Heart right ventricle (tissue), 16 donors: ENCODE measurements around the gene RFX7. TPM values are rescaled to one million over a fixed set of nuclear protein-coding genes. Genes with fewer than 3 reads are reported as not detected.

Source experiments
- ATAC-seq, 8 donors: fragments of 200-7000 bp; cut with Tn5 transposase; one replicate each; pipeline ENCODE4 v1.9.1; 2020; ENCODE audit warnings: mild to moderate bottlenecking in 8 of 8, moderate library complexity in 8 of 8, moderate number of reproducible peaks in 1 of 8
- DNase-seq, 2 donors: peaks; one replicate each; pipeline ENCODE4 v3.0.0-alpha.2; 2020
- H3K27ac ChIP-seq, 10 donors: fragments of 200-600 bp; sonication (generic) in 2 of 10; one replicate each; pipeline versions ENCODE4 v1.5.0 to v1.8.0; 2020 to 2022; ENCODE audit warnings: mild to moderate bottlenecking in 3 of 10
- H3K27me3 ChIP-seq, 7 donors: fragments of 200-600 bp; one replicate each; pipeline ENCODE4 v1.8.0; 2021 to 2022; ENCODE audit warnings: mild to moderate bottlenecking in 2 of 7
- H3K36me3 ChIP-seq, 9 donors: fragments of 200-600 bp; sonication (generic) in 1 of 9; one replicate each; pipeline versions ENCODE4 v1.5.0 to v1.8.0; 2020 to 2022; ENCODE audit warnings: mild to moderate bottlenecking in 2 of 9
- H3K4me1 ChIP-seq, 9 donors: fragments of 200-600 bp; sonication (generic) in 1 of 9; one replicate each; pipeline versions ENCODE4 v1.5.0 to v1.8.0; 2020 to 2022; ENCODE audit warnings: mild to moderate bottlenecking in 4 of 9
- H3K4me3 ChIP-seq, 10 donors: fragments of 200-600 bp; sonication (generic) in 2 of 10; one replicate each; pipeline versions ENCODE4 v1.5.0 to v1.8.0; 2020 to 2022; ENCODE audit warnings: mild to moderate bottlenecking in 7 of 10, moderate library complexity in 2 of 10
- H3K9me3 ChIP-seq, 11 donors: fragments of 200-600 bp in 10 of 11; sonication (generic) in 2 of 11; one replicate each; pipeline versions ENCODE4 v1.5.0 to v1.8.0; 2013 to 2022; ENCODE audit warnings: mild to moderate bottlenecking in 2 of 11, control low read depth in 1 of 11, moderate library complexity in 1 of 11
- WGBS, 2 donors: extraction: QIAGEN DNeasy Blood & Tissue Kit; methylation state at CpG; one replicate each; pipeline ENCODE4 v1.1.7; 2013; ENCODE audit warnings: inconsistent platforms in 1 of 2; 5-methylcytosine and 5-hydroxymethylcytosine counted together
- intact Hi-C, 10 donors: fragments of 100-400 bp; cut with DNase I; formaldehyde crosslinking; loops; one replicate each; pipeline versions ENCODE4 v1.11.1 to v1.14.2; 2022
- polyA plus RNA-seq, 2 donors: library from polyadenylated mRNA; stranded (reverse); fragments of 200-250 nt; gene quantifications; one replicate each; pipeline ENCODE4 v1.2.3, GENCODE V29; 2013
- total RNA-seq, 10 donors: library from RNA; stranded (reverse); fragmentation: NEBNext Ultra II Directional in 3 of 10; extraction: Animal tissue kit (Norgen Biotek cat#: 25700) in 3 of 10; gene quantifications; one replicate each; pipeline versions ENCODE4 v1.2.1 to v1.2.4, GENCODE V29; 2021 to 2023
- TF ChIP-seq, protein P1 (sequence below), 9 donors: fragments of 200-600 bp; sonication (generic) in 2 of 9; IDR thresholded peaks; one replicate each; pipeline versions ENCODE4 v1.5.0 to v1.8.0; 2021 to 2022; ENCODE audit warnings: antibody characterized with exemption in 9 of 9, mild to moderate bottlenecking in 5 of 9, moderate library complexity in 1 of 9
- donor health status: Arrhythmogenic right ventricular cardiomyopathy.
- donor health status: ischemic (EF 13 %, LVEDD 7.1; RV severe dilation, severe dysfunction).
- donor health status: healthy with polysubstance abuse.
- donor health status: DM: no; HTN: yes; CAD: no.
- donor health status: DM: no; HTN: no; CAD: no.
- donor health status: ischemic (EF 25% LVEDD 6.9; RV normal size, moderate dysfunction).
- donor health status: ischemic (EF 25% LVEDD 5.7; RV mildly dilated, moderate dysfunction).
- donor health status: healthy.
- donor health status: DM: yes; HTN: yes; CAD: no.
- donor health status: Ischemic cardiomyopathy.
- donor health status: ischemic (EF 35%, LVEDD 5.7; RV mildly dilated, moderate dysfunction).
- donor health status: nonischemic (EF 11% LVEDD 7.7; RV severe dilation, severe dysfunction).
- donor health status: DM: yes; HTN: yes; CAD: no.
- donor health status: PGD.
- donor health status: ischemic (EF 29% LVEDD 5.4; RV normal size, mild dysfunction).
- donor health status: nonischemic (EF 23%, LVEDD 6.1; RV moderate dilation, normal function).

RFX7 gene
- total and polyA plus RNA-seq, 12 donors = 0.83 to 14.2 (median 8.1) TPM

DNA sequence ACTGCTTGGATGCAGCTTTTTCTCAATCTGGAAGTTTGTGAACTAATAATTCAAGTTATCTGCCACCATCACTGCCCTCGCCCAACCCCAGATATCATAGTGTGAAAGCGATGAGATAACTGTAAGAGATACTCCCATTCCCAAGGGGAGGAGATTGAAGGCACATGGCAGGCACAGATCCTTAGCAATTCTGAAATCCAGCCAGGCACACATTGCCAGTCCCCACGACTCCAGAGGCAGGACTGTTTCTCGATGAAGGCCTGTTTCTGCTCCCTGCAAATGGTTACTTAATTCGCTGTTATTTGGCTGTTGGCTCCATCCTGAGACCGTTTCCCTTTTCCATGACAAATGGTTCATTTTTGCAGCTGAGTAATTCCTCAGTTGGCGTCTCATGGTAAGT lies 187.1 kb downstream of the RFX7 start:
- WGBS, 2 donors = 72 to 77% methylated on average over 7 of the region's 7 CpGs
- peaks cover 0 to 7% (median 0%) of the 10 kb centered on the region in 9 donors for H3K4me1 ChIP-seq
- DNase-seq (no peak), ATAC-seq (no peak)
- no peaks in the 10 kb centered on the region for H3K27me3 ChIP-seq
- H3K4me3 ChIP-seq = no peak overlapping the region
- H3K27ac ChIP-seq = no peak overlapping the region
- TF ChIP-seq, protein P1, sequence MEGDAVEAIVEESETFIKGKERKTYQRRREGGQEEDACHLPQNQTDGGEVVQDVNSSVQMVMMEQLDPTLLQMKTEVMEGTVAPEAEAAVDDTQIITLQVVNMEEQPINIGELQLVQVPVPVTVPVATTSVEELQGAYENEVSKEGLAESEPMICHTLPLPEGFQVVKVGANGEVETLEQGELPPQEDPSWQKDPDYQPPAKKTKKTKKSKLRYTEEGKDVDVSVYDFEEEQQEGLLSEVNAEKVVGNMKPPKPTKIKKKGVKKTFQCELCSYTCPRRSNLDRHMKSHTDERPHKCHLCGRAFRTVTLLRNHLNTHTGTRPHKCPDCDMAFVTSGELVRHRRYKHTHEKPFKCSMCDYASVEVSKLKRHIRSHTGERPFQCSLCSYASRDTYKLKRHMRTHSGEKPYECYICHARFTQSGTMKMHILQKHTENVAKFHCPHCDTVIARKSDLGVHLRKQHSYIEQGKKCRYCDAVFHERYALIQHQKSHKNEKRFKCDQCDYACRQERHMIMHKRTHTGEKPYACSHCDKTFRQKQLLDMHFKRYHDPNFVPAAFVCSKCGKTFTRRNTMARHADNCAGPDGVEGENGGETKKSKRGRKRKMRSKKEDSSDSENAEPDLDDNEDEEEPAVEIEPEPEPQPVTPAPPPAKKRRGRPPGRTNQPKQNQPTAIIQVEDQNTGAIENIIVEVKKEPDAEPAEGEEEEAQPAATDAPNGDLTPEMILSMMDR (IDR thresholded peaks at IDR 0.05) = no peak
- intact Hi-C loops = loop anchor here in 1 of 10 donors (10.0 kb wide), 1 partner anchor 412 kb away; no protein-coding TSS in a partner anchor
- peaks cover 0 to 7% (median 0%) of the 10 kb centered on the region in 11 donors for H3K9me3 ChIP-seq
- H3K36me3 ChIP-seq = no peaks in the 10 kb centered on the region

DNA sequence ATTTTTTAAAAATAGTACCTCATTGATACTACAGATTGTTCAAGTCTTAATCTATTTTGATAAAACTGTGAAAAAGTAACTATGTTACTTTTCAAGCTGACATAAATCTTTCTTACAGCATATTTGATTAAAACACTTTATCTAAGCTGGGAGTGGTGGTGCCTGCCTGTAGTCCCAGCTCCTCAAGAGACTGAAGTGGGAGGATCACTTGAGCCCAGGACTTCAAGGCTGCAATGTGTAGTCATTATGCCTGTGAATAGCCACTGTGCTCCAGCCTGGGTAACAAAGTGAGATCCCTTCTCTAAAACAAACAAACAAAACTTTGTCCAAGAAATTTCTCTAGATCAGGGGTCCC lies 190.7 kb downstream of the RFX7 start:
- Histone ChIP-seq H3K27ac (no peak overlapping the region), H3K4me3 (no peak overlapping the region), H3K9me3 (no peaks in the 10 kb centered on the region), H3K36me3 (no peaks in the 10 kb centered on the region), H3K27me3 (no peaks in the 10 kb centered on the region), H3K4me1 (no peaks in the 10 kb centered on the region)
- DNase-seq (no peak), ATAC-seq (no peak)
- intact Hi-C loops = loop anchor here in 3 of 10 donors (5.0 to 10.0 kb wide), 2 partner anchors 61 to 408 kb away; partner anchors contain the start of gene NEDD4 (in 2 of the 3)
- TF ChIP-seq, protein P1 (IDR thresholded peaks at IDR 0.05) = peak in 1 of 9 donors; percentile 4

- DNase-seq (no peak), ATAC-seq (no peak)
- no peaks in the 10 kb centered on the region for H3K27me3 ChIP-seq
- no peaks in the 10 kb centered on the region for H3K4me1 ChIP-seq
- H3K36me3 ChIP-seq = no peaks in the 10 kb centered on the region
- no peak overlapping the region for H3K27ac ChIP-seq
- 7 to 8% methylated on average over 2 of the region's 2 CpGs for WGBS, 2 donors
- H3K4me3 ChIP-seq = no peak overlapping the region
- intact Hi-C loops = loop anchor here in 3 of 10 donors (5.0 to 10.0 kb wide), 2 partner anchors 60 to 408 kb away; partner anchors contain the start of gene NEDD4 (in 2 of the 3)
- TF ChIP-seq, protein P1 (IDR thresholded peaks at IDR 0.05) = peak; percentile 60 to 84 (median 76)
- no peaks in the 10 kb centered on the region for H3K9me3 ChIP-seq
Measured at GRCh38 chr15:56052395-56053045, 191.2 kb downstream of the RFX7 start.

GRCh38 chr15:56051676-56052075 lies 192.0 kb downstream of the RFX7 start:
- Histone ChIP-seq H3K4me1 (no peaks in the 10 kb centered on the region), H3K27me3 (no peaks in the 10 kb centered on the region), H3K27ac (no peak overlapping the region), H3K36me3 (no peaks in the 10 kb centered on the region), H3K4me3 (no peak overlapping the region), H3K9me3 (peaks cover 0 to 6% (median 0%) of the 10 kb centered on the region in 11 donors)
- DNase-seq (no peak), ATAC-seq (no peak)
- TF ChIP-seq, protein P1 (IDR thresholded peaks at IDR 0.05) = no peak
- intact Hi-C loops = loop anchor here in 3 of 10 donors (5.0 to 10.0 kb wide), 2 partner anchors 59 to 407 kb away; partner anchors contain the start of gene NEDD4 (in 2 of the 3)
